ENCODE measurements around the gene ZNF319. TPM values are rescaled to one million over a fixed set of nuclear protein-coding genes. Genes with fewer than 3 reads are reported as not detected.

The ZNF319 gene
- total and polyA plus RNA-seq, 2 of the 13 experiments (the other 11 are each of a cell fraction or from before 2014, with no cell fraction given) = 2.4 to 3.6 TPM

- TF ChIP-seq, protein P1, sequence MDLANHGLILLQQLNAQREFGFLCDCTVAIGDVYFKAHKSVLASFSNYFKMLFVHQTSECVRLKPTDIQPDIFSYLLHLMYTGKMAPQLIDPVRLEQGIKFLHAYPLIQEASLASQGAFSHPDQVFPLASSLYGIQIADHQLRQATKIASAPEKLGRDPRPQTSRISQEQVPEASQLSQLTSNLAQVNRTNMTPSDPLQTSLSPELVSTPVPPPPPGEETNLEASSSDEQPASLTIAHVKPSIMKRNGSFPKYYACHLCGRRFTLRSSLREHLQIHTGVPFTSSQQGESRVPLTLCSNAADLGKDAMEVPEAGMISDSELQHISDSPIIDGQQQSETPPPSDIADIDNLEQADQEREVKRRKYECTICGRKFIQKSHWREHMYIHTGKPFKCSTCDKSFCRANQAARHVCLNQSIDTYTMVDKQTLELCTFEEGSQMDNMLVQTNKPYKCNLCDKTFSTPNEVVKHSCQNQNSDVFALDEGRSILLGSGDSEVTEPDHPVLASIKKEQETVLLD (CRISPR knock-in tag; IDR thresholded peaks at IDR 0.05; ENCODE audit: low read depth) = no peak
- TF ChIP-seq KLF13 (CRISPR knock-in tag; IDR thresholded peaks at IDR 0.05) (0 out of 2 replicates have a peak, but pooled peaks have one; percentile 24), ARNT (IDR thresholded peaks at IDR 0.05) (no peak), ZFP36L1 (CRISPR knock-in tag; IDR thresholded peaks at IDR 0.05) (0 out of 2 replicates have a peak, but pooled peaks have one; percentile 46), SP5 (CRISPR knock-in tag; IDR thresholded peaks at IDR 0.05; ENCODE audit: borderline replicate concordance, low read depth) (peak; percentile 52; the same call in 1 of the 2 replicates), ATF3 (CRISPR knock-in tag; IDR thresholded peaks at IDR 0.05) (no peak), ZNF709 (CRISPR knock-in tag; IDR thresholded peaks at IDR 0.05) (no peak), ZNF567 (CRISPR knock-in tag; IDR thresholded peaks at IDR 0.05; ENCODE audit: borderline replicate concordance) (no peak), ATF7-NPFF (CRISPR knock-in tag; IDR thresholded peaks at IDR 0.05; ENCODE audit: low read depth) (peak; percentile 30; the same call in 1 of the 2 replicates), TCF12 (IDR thresholded peaks at IDR 0.05) (no peak), TCF12 (CRISPR knock-in tag; IDR thresholded peaks at IDR 0.05) (no peak), ZFP37 (CRISPR knock-in tag; IDR thresholded peaks at IDR 0.05; ENCODE audit: borderline replicate concordance) (no peak), SALL1 (CRISPR knock-in tag; IDR thresholded peaks at IDR 0.05) (peak; percentile 28; the same call in 1 of the 2 replicates), MYPOP (CRISPR knock-in tag; IDR thresholded peaks at IDR 0.05) (0 out of 2 replicates have a peak, but pooled peaks have one; percentile 15), PATZ1 (CRISPR knock-in tag; IDR thresholded peaks at IDR 0.05) (0 out of 2 replicates have a peak, but pooled peaks have one; percentile 11), ETV5 (CRISPR knock-in tag; IDR thresholded peaks at IDR 0.05; ENCODE audit: borderline replicate concordance) (peak; percentile 30; the same call in 1 of the 2 replicates), HOXA3 (CRISPR knock-in tag; IDR thresholded peaks at IDR 0.05) (peak; percentile 19; the same call in 1 of the 2 replicates), ZNF713 (CRISPR knock-in tag; IDR thresholded peaks at IDR 0.05) (no peak), KMT2B (CRISPR knock-in tag; IDR thresholded peaks at IDR 0.05) (no peak), ZBTB33 (CRISPR knock-in tag; IDR thresholded peaks at IDR 0.05) (peak; percentile 89), GFI1 (CRISPR knock-in tag; IDR thresholded peaks at IDR 0.05; ENCODE audit: borderline replicate concordance) (no peak), CCDC6 (CRISPR knock-in tag; IDR thresholded peaks at IDR 0.05) (no peak), ZBTB7A (CRISPR knock-in tag; IDR thresholded peaks at IDR 0.05) (peak; percentile 45; the same call in 1 of the 2 replicates), RBAK (CRISPR knock-in tag; IDR thresholded peaks at IDR 0.05) (no peak)
Observed at GRCh38 chr16:57984443-57985203, 15.8 kb downstream of the ZNF319 start (continued).
